Gastrocnemius medialis (tissue), 4 donors: Measurements from ENCODE around the gene STK39.

Experiments
- POLR2A ChIP-seq, 2 donors: fragments of 450-650 bp; IDR thresholded peaks; one replicate each; pipeline ENCODE4 v1.6.1; 2017; ENCODE audit warnings: antibody characterized with exemption in 2 of 2, mild to moderate bottlenecking in 2 of 2, moderate library complexity in 2 of 2
- TF ChIP-seq, protein P1 (sequence below), 5 experiments: fragments of 450-650 bp in 3 of 5; fragments of 200-600 bp in 2 of 5; sonication (generic) in 2 of 5; IDR thresholded peaks in 4 of 5; conservative IDR thresholded peaks in 1 of 5; 1 replicate in 4 of 5; 2 replicates in 1 of 5; pipeline ENCODE4 v1.5.1; 2016 to 2019; ENCODE audit warnings: antibody characterized with exemption in 5 of 5, mild to moderate bottlenecking in 3 of 5, moderate library complexity in 3 of 5

DNA sequence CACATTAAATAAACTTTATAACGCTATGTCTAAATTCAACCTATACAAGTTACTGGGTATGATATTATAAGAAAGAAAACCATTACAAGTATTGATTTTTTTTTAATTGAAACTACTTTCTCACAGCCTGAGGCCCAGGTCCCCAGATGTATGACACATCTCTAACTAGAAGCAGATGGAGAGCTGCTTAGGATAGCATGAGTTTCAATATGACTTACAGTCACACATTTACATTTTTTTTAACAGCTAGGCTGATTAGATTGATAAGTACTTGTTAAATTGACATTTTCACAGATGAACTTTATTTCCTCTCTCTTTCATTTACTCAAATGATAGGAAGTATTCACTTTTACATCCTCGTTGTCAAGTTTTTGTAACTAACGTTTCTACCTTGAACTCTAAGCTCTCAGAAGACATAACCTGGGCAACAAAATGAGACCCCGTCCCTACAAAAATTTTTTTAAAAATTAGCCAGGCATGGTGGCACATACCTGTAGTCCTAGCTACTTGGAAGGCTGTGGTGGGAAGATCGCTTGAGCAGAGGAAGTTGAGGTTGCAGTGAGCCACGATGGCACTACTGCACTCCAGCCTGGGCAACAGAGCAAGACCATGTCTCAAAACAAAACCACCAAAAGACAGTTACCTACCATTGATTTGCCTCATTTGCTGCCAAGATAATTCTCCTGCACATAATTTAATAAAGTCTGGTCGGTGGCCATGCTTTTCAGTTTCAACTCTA, 52.4 kb downstream of the STK39 start:
- TF ChIP-seq, protein P1, sequence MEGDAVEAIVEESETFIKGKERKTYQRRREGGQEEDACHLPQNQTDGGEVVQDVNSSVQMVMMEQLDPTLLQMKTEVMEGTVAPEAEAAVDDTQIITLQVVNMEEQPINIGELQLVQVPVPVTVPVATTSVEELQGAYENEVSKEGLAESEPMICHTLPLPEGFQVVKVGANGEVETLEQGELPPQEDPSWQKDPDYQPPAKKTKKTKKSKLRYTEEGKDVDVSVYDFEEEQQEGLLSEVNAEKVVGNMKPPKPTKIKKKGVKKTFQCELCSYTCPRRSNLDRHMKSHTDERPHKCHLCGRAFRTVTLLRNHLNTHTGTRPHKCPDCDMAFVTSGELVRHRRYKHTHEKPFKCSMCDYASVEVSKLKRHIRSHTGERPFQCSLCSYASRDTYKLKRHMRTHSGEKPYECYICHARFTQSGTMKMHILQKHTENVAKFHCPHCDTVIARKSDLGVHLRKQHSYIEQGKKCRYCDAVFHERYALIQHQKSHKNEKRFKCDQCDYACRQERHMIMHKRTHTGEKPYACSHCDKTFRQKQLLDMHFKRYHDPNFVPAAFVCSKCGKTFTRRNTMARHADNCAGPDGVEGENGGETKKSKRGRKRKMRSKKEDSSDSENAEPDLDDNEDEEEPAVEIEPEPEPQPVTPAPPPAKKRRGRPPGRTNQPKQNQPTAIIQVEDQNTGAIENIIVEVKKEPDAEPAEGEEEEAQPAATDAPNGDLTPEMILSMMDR (IDR thresholded peaks at IDR 0.05 in 4 of 5, conservative IDR thresholded peaks at IDR 0.05 in 1 of 5), result no peak
- no peak for TF ChIP-seq POLR2A (IDR thresholded peaks at IDR 0.05)
